ENCODE measurements around the gene RNF208. TPM values are rescaled to one million over a fixed set of nuclear protein-coding genes. Genes with fewer than 3 reads are reported as not detected.

RNF208 gene
- total and polyA plus RNA-seq, 4 donors, result 0.28 to 7.1 (median 2.6) TPM

DNA sequence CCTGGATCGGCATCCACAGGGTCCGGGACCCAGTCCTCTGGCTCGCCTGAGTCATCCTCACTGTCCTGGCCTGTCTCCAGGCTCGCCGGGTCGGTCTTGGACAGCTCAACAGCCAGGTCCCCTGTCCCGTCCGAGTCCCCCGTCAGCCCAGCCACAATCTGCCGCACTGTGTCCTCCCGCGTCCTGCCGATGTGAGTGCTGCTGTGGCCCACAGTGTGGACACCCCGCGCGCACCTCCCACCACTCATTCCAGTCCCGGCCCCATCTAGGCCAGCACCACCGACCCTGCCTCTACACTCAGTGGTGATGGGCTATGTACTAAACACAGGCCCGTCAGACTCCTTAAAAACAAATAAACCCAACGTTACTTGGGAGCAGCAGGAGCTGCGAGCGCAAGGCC is 40.4 kb downstream of the RNF208 start:
- WGBS, result 96% methylated on average over 22 of the region's 22 CpGs
- H3K4me1 ChIP-seq (ENCODE audit: control insufficient read depth in 4 of 4, insufficient read depth in 4 of 4, low read length in 3 of 4), result peaks cover 2 to 9% (median 7%) of the 10 kb centered on the region in 4 donors
- peaks cover 15 to 70% (median 28%) of the 10 kb centered on the region in 4 donors for H3K36me3 ChIP-seq (ENCODE audit: control insufficient read depth in 4 of 4, insufficient read depth in 3 of 4, low read depth in 1 of 4, low read length in 3 of 4)
- H3K27ac ChIP-seq (ENCODE audit: low read depth in 1 of 2, low read length in 2 of 2), result no peak overlapping the region
- DNase-seq (ENCODE audit: low spot score), result no peak
- H3K4me3 ChIP-seq (ENCODE audit: low read depth in 1 of 3, low read length in 3 of 3), result no peak overlapping the region
- no peaks in the 10 kb centered on the region for H3K9me3 ChIP-seq (ENCODE audit: control insufficient read depth in 4 of 4, low read length in 3 of 4)
- no peak overlapping the region for H3K9ac ChIP-seq (ENCODE audit: low read depth in 1 of 2, low read length in 2 of 2)
- TF ChIP-seq JUND (IDR thresholded peaks at IDR 0.05) (no peak), TAF1 (conservative IDR thresholded peaks at IDR 0.05) (no peak), EGR1 (IDR thresholded peaks at IDR 0.05; ENCODE audit: low read depth in 2 of 2) (no peak), FOXA2 (IDR thresholded peaks at IDR 0.05) (no peak), HNF4G (IDR thresholded peaks at IDR 0.05) (no peak)
- H3K27me3 ChIP-seq (ENCODE audit: control insufficient read depth in 4 of 4, insufficient read depth in 4 of 4, low read length in 3 of 4), result no peaks in the 10 kb centered on the region

GRCh38 chr9:137180491-137180890 is 41.5 kb downstream of the RNF208 start:
- H3K4me1 ChIP-seq (ENCODE audit: control insufficient read depth in 4 of 4, insufficient read depth in 4 of 4, low read length in 3 of 4), result no peaks in the 10 kb centered on the region
- peaks cover 15 to 65% (median 27%) of the 10 kb centered on the region in 4 donors for H3K36me3 ChIP-seq (ENCODE audit: control insufficient read depth in 4 of 4, insufficient read depth in 3 of 4, low read depth in 1 of 4, low read length in 3 of 4)
- no peaks in the 10 kb centered on the region for H3K27me3 ChIP-seq (ENCODE audit: control insufficient read depth in 4 of 4, insufficient read depth in 4 of 4, low read length in 3 of 4)
- H3K9me3 ChIP-seq (ENCODE audit: control insufficient read depth in 4 of 4, low read length in 3 of 4), result no peaks in the 10 kb centered on the region
- no peak overlapping the region for H3K9ac ChIP-seq (ENCODE audit: low read depth in 1 of 2, low read length in 2 of 2)
- H3K4me3 ChIP-seq (ENCODE audit: low read depth in 1 of 3, low read length in 3 of 3), result no peak overlapping the region
- 97% methylated on average over 20 of the region's 20 CpGs for WGBS
- DNase-seq (ENCODE audit: low spot score), result no peak
- TF ChIP-seq SP1 (IDR thresholded peaks at IDR 0.05) (no peak), HNF4A (conservative IDR thresholded peaks at IDR 0.05) (no peak), ZBTB33 (IDR thresholded peaks at IDR 0.05) (no peak), FOXA1 (IDR thresholded peaks at IDR 0.05) (no peak), GABPA (IDR thresholded peaks at IDR 0.05 in 1 of 2, conservative IDR thresholded peaks at IDR 0.05 in 1 of 2) (no peak), TAF1 (conservative IDR thresholded peaks at IDR 0.05) (no peak), EGR1 (IDR thresholded peaks at IDR 0.05; ENCODE audit: low read depth in 2 of 2) (no peak), NR2F2 (IDR thresholded peaks at IDR 0.05) (no peak), CTCF (IDR thresholded peaks at IDR 0.05; ENCODE audit: low read depth, low read length, missing input control) (no peak), JUND (IDR thresholded peaks at IDR 0.05) (no peak), RAD21 (IDR thresholded peaks at IDR 0.05) (no peak), RXRA (IDR thresholded peaks at IDR 0.05) (no peak), HNF4G (IDR thresholded peaks at IDR 0.05) (no peak), YY1 (IDR thresholded peaks at IDR 0.05) (no peak)
- TF ChIP-seq, protein P1, sequence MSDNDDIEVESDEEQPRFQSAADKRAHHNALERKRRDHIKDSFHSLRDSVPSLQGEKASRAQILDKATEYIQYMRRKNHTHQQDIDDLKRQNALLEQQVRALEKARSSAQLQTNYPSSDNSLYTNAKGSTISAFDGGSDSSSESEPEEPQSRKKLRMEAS (IDR thresholded peaks at IDR 0.05), result no peak
- TF ChIP-seq, protein P2, sequence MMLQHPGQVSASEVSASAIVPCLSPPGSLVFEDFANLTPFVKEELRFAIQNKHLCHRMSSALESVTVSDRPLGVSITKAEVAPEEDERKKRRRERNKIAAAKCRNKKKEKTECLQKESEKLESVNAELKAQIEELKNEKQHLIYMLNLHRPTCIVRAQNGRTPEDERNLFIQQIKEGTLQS (IDR thresholded peaks at IDR 0.05), result no peak
- TF ChIP-seq, protein P3, sequence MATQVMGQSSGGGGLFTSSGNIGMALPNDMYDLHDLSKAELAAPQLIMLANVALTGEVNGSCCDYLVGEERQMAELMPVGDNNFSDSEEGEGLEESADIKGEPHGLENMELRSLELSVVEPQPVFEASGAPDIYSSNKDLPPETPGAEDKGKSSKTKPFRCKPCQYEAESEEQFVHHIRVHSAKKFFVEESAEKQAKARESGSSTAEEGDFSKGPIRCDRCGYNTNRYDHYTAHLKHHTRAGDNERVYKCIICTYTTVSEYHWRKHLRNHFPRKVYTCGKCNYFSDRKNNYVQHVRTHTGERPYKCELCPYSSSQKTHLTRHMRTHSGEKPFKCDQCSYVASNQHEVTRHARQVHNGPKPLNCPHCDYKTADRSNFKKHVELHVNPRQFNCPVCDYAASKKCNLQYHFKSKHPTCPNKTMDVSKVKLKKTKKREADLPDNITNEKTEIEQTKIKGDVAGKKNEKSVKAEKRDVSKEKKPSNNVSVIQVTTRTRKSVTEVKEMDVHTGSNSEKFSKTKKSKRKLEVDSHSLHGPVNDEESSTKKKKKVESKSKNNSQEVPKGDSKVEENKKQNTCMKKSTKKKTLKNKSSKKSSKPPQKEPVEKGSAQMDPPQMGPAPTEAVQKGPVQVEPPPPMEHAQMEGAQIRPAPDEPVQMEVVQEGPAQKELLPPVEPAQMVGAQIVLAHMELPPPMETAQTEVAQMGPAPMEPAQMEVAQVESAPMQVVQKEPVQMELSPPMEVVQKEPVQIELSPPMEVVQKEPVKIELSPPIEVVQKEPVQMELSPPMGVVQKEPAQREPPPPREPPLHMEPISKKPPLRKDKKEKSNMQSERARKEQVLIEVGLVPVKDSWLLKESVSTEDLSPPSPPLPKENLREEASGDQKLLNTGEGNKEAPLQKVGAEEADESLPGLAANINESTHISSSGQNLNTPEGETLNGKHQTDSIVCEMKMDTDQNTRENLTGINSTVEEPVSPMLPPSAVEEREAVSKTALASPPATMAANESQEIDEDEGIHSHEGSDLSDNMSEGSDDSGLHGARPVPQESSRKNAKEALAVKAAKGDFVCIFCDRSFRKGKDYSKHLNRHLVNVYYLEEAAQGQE (IDR thresholded peaks at IDR 0.05), result no peak
- H3K27ac ChIP-seq (ENCODE audit: low read depth in 1 of 2, low read length in 2 of 2), result no peak overlapping the region
